K562 (cell line): Measurements from ENCODE around the gene ANKS1B. TPM values are rescaled to one million over a fixed set of nuclear protein-coding genes. Genes with fewer than 3 reads are reported as not detected.

Experiments
- ATAC-seq: fragments of 200-7000 bp; cut with Tn5 transposase; 3 replicates; pipeline ENCODE4 v1.9.1; 2020; ENCODE audit warnings: moderate library complexity
- BruUV-seq: library from RNA; stranded (reverse); fragments of 400-500 nt; replicated peaks from 2 replicates; lab custom pipeline; 2021; lab: Mats Ljungman, UMichigan
- CTCF ChIA-PET: fragments of 300-600 bp; formaldehyde crosslinking; extraction: SDS; loops from one replicate; lab custom pipeline; 2021; ENCODE audit warnings: low intra/inter-chr PET ratio; lab: Yijun Ruan, JAX
- POLR2A ChIA-PET: fragments of 300-600, 350-650 bp; sonication (Branson Sonifier 250); formaldehyde crosslinking; extraction: SDS; loops from one replicate; lab custom pipeline; 2021; ENCODE audit warnings: antibody characterized with exemption, inconsistent platforms; lab: Yijun Ruan, JAX
- DNase-seq, 4 experiments: peaks; one replicate each; pipeline versions ENCODE4 v3.0.0 to v3.0.0-alpha.2; 2011 to 2018; ENCODE audit warnings: low spot score in 3 of 4, mixed read lengths in 3 of 4; ENCODE audit errors: extremely low read depth in 1 of 4
- FAIRE-seq: peaks from 2 replicates; lab custom pipeline; 2011; peaks lifted over from hg19 to GRCh38; lab: Jason Lieb, UNC
- H2AFZ ChIP-seq: 2 replicates; pipeline ENCODE4 v1.6.0; 2011; ENCODE audit warnings: low read depth, low read length, control low read depth, inconsistent platforms
- H3K27ac ChIP-seq: fragments of 200-600 bp; 3 replicates; pipeline ENCODE4 v1.8.0; 2011; ENCODE audit warnings: low read depth, mild to moderate bottlenecking, control low read depth, inconsistent platforms, low read length, moderate library complexity, mixed read lengths; ENCODE audit errors: extremely low read depth
- H3K27me3 ChIP-seq, 2 experiments: fragments of 300-600 bp in 1 of 2; 2 replicates in 1 of 2; 3 replicates in 1 of 2; pipeline versions ENCODE4 v1.6.0 to v1.8.0; 2011; ENCODE audit warnings: inconsistent platforms in 2 of 2, low read length in 2 of 2, mild to moderate bottlenecking in 1 of 2, mixed read lengths in 1 of 2, moderate library complexity in 1 of 2; ENCODE audit not compliant: control insufficient read depth in 2 of 2, insufficient read depth in 2 of 2
- H3K36me3 ChIP-seq: fragments of 300-600 bp; 3 replicates; pipeline ENCODE4 v1.8.0; 2011; ENCODE audit warnings: mild to moderate bottlenecking, low read length, inconsistent platforms; ENCODE audit not compliant: control insufficient read depth, insufficient read depth
- H3K4me1 ChIP-seq, 2 experiments: fragments of 200-600 bp in 1 of 2; replicated peaks in 1 of 2; 2 replicates in 1 of 2; 3 replicates in 1 of 2; pipeline versions ENCODE4 v1.5.1 to v1.8.0; 2011; ENCODE audit warnings: inconsistent platforms in 2 of 2, low read length in 2 of 2, mild to moderate bottlenecking in 1 of 2, mixed read lengths in 1 of 2, moderate library complexity in 1 of 2; ENCODE audit not compliant: control insufficient read depth in 2 of 2, insufficient read depth in 2 of 2
- H3K4me2 ChIP-seq: 2 replicates; pipeline ENCODE4 v1.6.1; 2011; ENCODE audit warnings: low read length, control low read depth, inconsistent platforms, mixed read lengths; ENCODE audit not compliant: insufficient read depth
- H3K4me3 ChIP-seq: fragments of 200-600 bp; sonication (generic), shearing (Covaris generic); 2 replicates; pipeline ENCODE4 v1.5.1; 2016; ENCODE audit warnings: control low read depth, inconsistent platforms
- H3K79me2 ChIP-seq: fragments of 200-600 bp; 3 replicates; pipeline ENCODE4 v1.8.0; 2011; ENCODE audit warnings: low read length, inconsistent platforms; ENCODE audit not compliant: control insufficient read depth, insufficient read depth
- H3K9ac ChIP-seq, 2 experiments: 2 replicates each; pipeline versions ENCODE4 v1.6.0 to v1.6.1; 2011; ENCODE audit warnings: low read depth in 2 of 2, low read length in 2 of 2, control low read depth in 1 of 2, inconsistent platforms in 1 of 2, mild to moderate bottlenecking in 1 of 2, mixed read lengths in 1 of 2; ENCODE audit not compliant: insufficient read depth in 1 of 2
- H3K9me1 ChIP-seq: one replicate; pipeline ENCODE4 v1.6.0; 2011; ENCODE audit warnings: inconsistent platforms, mild to moderate bottlenecking, low read length, moderate library complexity; ENCODE audit not compliant: control insufficient read depth, insufficient read depth
- H3K9me3 ChIP-seq: replicated peaks from 2 replicates; pipeline ENCODE4 v1.5.1; 2011; ENCODE audit warnings: low read depth, low read length, inconsistent platforms; ENCODE audit not compliant: control insufficient read depth, insufficient read depth
- H4K20me1 ChIP-seq: replicated peaks from 2 replicates; pipeline ENCODE4 v1.6.1; 2011; ENCODE audit warnings: low read length, inconsistent platforms, mixed read lengths; ENCODE audit not compliant: control insufficient read depth, insufficient read depth
- E2F5 ChIP-seq: sonication (generic); formaldehyde crosslinking; IDR thresholded peaks from 2 replicates; pipeline ENCODE4 v1.8.0; 2022; ENCODE audit warnings: mild to moderate bottlenecking, missing genetic modification reagents
- ELF4 ChIP-seq: fragments of 450-650 bp; formaldehyde crosslinking; IDR thresholded peaks from 2 replicates; pipeline ENCODE4 v1.4.0; 2022; ENCODE audit warnings: missing genetic modification characterization
- GTF2E2 ChIP-seq: fragments of 200-800 bp; sonication (Bioruptor generic); IDR thresholded peaks from 2 replicates; pipeline ENCODE4 v1.6.1; 2016; ENCODE audit warnings: missing genetic modification characterization, missing compliant biosample characterization
- MAFK ChIP-seq: IDR thresholded peaks from 2 replicates; pipeline ENCODE4 v1.6.1; 2011; ENCODE audit warnings: low read length, improper control_type of control experiment
- NUFIP1 ChIP-seq: fragments of 450-650 bp; IDR thresholded peaks from 2 replicates; pipeline ENCODE4 v1.6.1; 2018; ENCODE audit not compliant: partially characterized antibody
- PTRF ChIP-seq: fragments of 450-650 bp; IDR thresholded peaks from 2 replicates; pipeline ENCODE4 v1.6.1; 2016; ENCODE audit warnings: mild to moderate bottlenecking, missing genetic modification characterization, missing compliant biosample characterization
- RBFOX2 ChIP-seq: fragments of 200-400 bp; formaldehyde crosslinking; IDR thresholded peaks from 2 replicates; pipeline ENCODE4 v1.6.1; 2017; ENCODE audit warnings: low read depth, mild to moderate bottlenecking, low read length, moderate library complexity
- SIN3B ChIP-seq: fragments of 450-650 bp; IDR thresholded peaks from 2 replicates; pipeline ENCODE4 v1.6.1; 2017; ENCODE audit warnings: low read depth, mild to moderate bottlenecking, moderate library complexity
- TCF7 ChIP-seq: sonication (generic); IDR thresholded peaks from 2 replicates; pipeline ENCODE4 v1.6.1; 2016; ENCODE audit warnings: antibody characterized with exemption, borderline replicate concordance
- TCF7L2 ChIP-seq: fragments of 150-350 bp; IDR thresholded peaks from 2 replicates; pipeline ENCODE4 v1.6.1; 2016; ENCODE audit warnings: low read depth, mild to moderate bottlenecking, low read length, moderate library complexity
- TCFL5 ChIP-seq: fragments of 250-450 bp; sonication (Bioruptor Pico); conservative IDR thresholded peaks from 2 replicates; pipeline ENCODE4 v1.6.1; 2021; ENCODE audit warnings: mild to moderate bottlenecking, moderate library complexity, matching md5 sums
- THAP7 ChIP-seq: fragments of 250-450 bp; sonication (Bioruptor Pico); IDR thresholded peaks from 2 replicates; pipeline ENCODE4 v1.5.0; 2021
- ZNF280B ChIP-seq: fragments of 250-450 bp; sonication (Bioruptor Pico); IDR thresholded peaks from 2 replicates; pipeline ENCODE4 v1.5.1; 2021; ENCODE audit warnings: mild to moderate bottlenecking
- ZNF311 ChIP-seq: fragments of 250-450 bp; sonication (Bioruptor Pico); IDR thresholded peaks from 2 replicates; pipeline ENCODE4 v1.4.0; 2020; ENCODE audit warnings: mild to moderate bottlenecking, moderate library complexity
- ZNF354B ChIP-seq: fragments of 250-450 bp; sonication (Bioruptor Pico); IDR thresholded peaks from 2 replicates; pipeline ENCODE4 v1.4.0; 2020
- ZNF785 ChIP-seq: fragments of 250-450 bp; sonication (Bioruptor Pico); IDR thresholded peaks from 2 replicates; pipeline ENCODE4 v1.4.0; 2020; ENCODE audit warnings: mild to moderate bottlenecking
- WGBS: fragments of 100-300 bp; shearing (Covaris generic); methylation state at CpG from one replicate; pipeline ENCODE4 v1.1.6; 2016; ENCODE audit warnings: low coverage, mixed read lengths; ENCODE audit not compliant: insufficient coverage; ENCODE audit errors: missing lambda C conversion rate; 5-methylcytosine and 5-hydroxymethylcytosine counted together
- in situ Hi-C: fragments of 300-500 bp; cut with MboI; formaldehyde crosslinking; loops from 4 replicates; pipeline ENCODE4 v1.15.0; 2018; ENCODE audit warnings: inconsistent platforms, mixed read lengths
- intact Hi-C: fragments of 100-400 bp; cut with micrococcal nuclease; formaldehyde crosslinking; loops from 2 replicates; pipeline ENCODE4 v1.14.2; 2022
- polyA plus RNA-seq, 8 experiments: library from polyadenylated mRNA; depleted of rRNA in 4 of 8; stranded (reverse) in 5 of 8; unstranded in 3 of 8; fragments of >200 nt; fragmentation: Nextera tagmentation in 2 of 8; fragmentation: Illumina TruSeq in 1 of 8; extraction: Ambion mirVana in 2 of 8; extraction: Trizol in 1 of 8; gene quantifications; 2 replicates each; pipeline versions ENCODE4 v1.2.1 to v1.2.3, GENCODE V29; 2011 to 2014; ENCODE audit warnings: inconsistent platforms in 1 of 8, missing spikeins in 1 of 8
- total RNA-seq, 7 experiments: library from RNA; depleted of rRNA in 6 of 7; stranded (reverse); fragments of >200 nt in 6 of 7; fragmentation: Illumina TruSeq in 2 of 7; extraction: Trizol in 2 of 7; gene quantifications; 2 replicates each; pipeline versions ENCODE4 v1.2.1 to v1.2.3, GENCODE V29; 2011 to 2021; ENCODE audit warnings: low replicate concordance in 1 of 7

The ANKS1B gene
- total and polyA plus RNA-seq, 9 of the 15 experiments (the other 6 are each of a cell fraction or from before 2014, with no cell fraction given) = 0.04 to 0.47 (median 0.28) TPM; not detected in 4

- H3K4me3 ChIP-seq = no peak overlapping the region
- intact Hi-C loops (no loop called here), in situ Hi-C loops (no loop called here)
- H3K9me3 ChIP-seq = no peaks in the 10 kb centered on the region
- no peaks in the 10 kb centered on the region for H3K36me3 ChIP-seq
- no peak overlapping the region for H2AFZ ChIP-seq
- H3K27me3 ChIP-seq = no peaks in the 10 kb centered on the region
- no peak for FAIRE-seq
- no peak overlapping the region for H3K9ac ChIP-seq
- H3K79me2 ChIP-seq = no peaks in the 10 kb centered on the region
- no peak overlapping the region for H3K4me2 ChIP-seq
- ChIA-PET CTCF (no interaction called here), POLR2A (no interaction called here)
- no peaks in the 10 kb centered on the region for H3K4me1 ChIP-seq
- no peak overlapping the region for H3K27ac ChIP-seq
- H3K9me1 ChIP-seq = no peaks in the 10 kb centered on the region
- TF ChIP-seq ZNF280B (CRISPR knock-in tag) (no peak), TCF7L2 (no peak), ELF4 (CRISPR knock-in tag) (no peak), PTRF (tag) (no peak), TCF7 (no peak), TCFL5 (CRISPR knock-in tag) (no peak), RBFOX2 (no peak), GTF2E2 (tag) (no peak), NUFIP1 (no peak), ZNF354B (CRISPR knock-in tag) (no peak), MAFK (no peak), ZNF311 (no peak), E2F5 (CRISPR knock-in tag) (no peak), THAP7 (no peak), ZNF785 (no peak), SIN3B (no peak)
- ATAC-seq = no peak
- WGBS = 0% methylated on average over 1 of the region's 1 CpG
- no TSS peak for BruUV-seq
- no peak for DNase-seq
- H4K20me1 ChIP-seq = no peaks in the 10 kb centered on the region
Measured at GRCh38 chr12:99745121-99745520, 239.6 kb downstream of the ANKS1B start.
